H9 (cell line): ENCODE results near the gene DNAJB2. TPM values are rescaled to one million over a fixed set of nuclear protein-coding genes. Genes with fewer than 3 reads are reported as not detected.
"Not testable (repeated sequence)": the region's sequence is repeated elsewhere in the genome, so short reads cannot be mapped to it uniquely, and the experiment has no call there.

ENCODE experiments used
- DNase-seq: peaks from one replicate; pipeline ENCODE4 v3.0.0-alpha.2; 2017
- H2AFZ ChIP-seq: one replicate; pipeline ENCODE4 v1.6.1; 2013; ENCODE audit warnings: mild to moderate bottlenecking, low read length, control low read depth, moderate library complexity
- H2AK5ac ChIP-seq: 2 replicates; pipeline ENCODE4 v1.6.1; 2013; ENCODE audit warnings: low read length, control low read depth, mixed read lengths; ENCODE audit not compliant: insufficient read length
- H2BK120ac ChIP-seq: one replicate; pipeline ENCODE4 v1.6.1; 2013; ENCODE audit warnings: low read depth, mild to moderate bottlenecking, low read length, control low read depth, inconsistent platforms; ENCODE audit not compliant: poor library complexity, severe bottlenecking
- H2BK12ac ChIP-seq: 2 replicates; pipeline ENCODE4 v1.6.1; 2013; ENCODE audit warnings: low read length, control low read depth, mixed read lengths, low read depth; ENCODE audit not compliant: insufficient read length
- H2BK15ac ChIP-seq: 2 replicates; pipeline ENCODE4 v1.6.1; 2013; ENCODE audit warnings: low read depth, low read length, control low read depth
- H2BK20ac ChIP-seq: one replicate; pipeline ENCODE4 v1.6.1; 2013; ENCODE audit warnings: low read depth, mild to moderate bottlenecking, low read length, control low read depth, inconsistent platforms; ENCODE audit not compliant: poor library complexity, severe bottlenecking
- H2BK5ac ChIP-seq: 2 replicates; pipeline ENCODE4 v1.6.1; 2013; ENCODE audit warnings: low read length, control low read depth, mixed read lengths; ENCODE audit not compliant: insufficient read length
- H3K14ac ChIP-seq: 2 replicates; pipeline ENCODE4 v1.6.1; 2013; ENCODE audit warnings: low read length, control low read depth; ENCODE audit not compliant: insufficient read depth
- H3K18ac ChIP-seq: 2 replicates; pipeline ENCODE4 v1.6.1; 2013; ENCODE audit warnings: low read depth, mild to moderate bottlenecking, mixed read lengths, low read length, control low read depth; ENCODE audit not compliant: insufficient read length
- H3K23ac ChIP-seq: 2 replicates; pipeline ENCODE4 v1.6.1; 2013; ENCODE audit warnings: low read length, control low read depth, mixed read lengths, low read depth; ENCODE audit not compliant: insufficient read length
- H3K23me2 ChIP-seq: 2 replicates; pipeline ENCODE4 v1.6.1; 2013; ENCODE audit warnings: low read depth, mild to moderate bottlenecking, mixed read lengths, low read length, control low read depth; ENCODE audit not compliant: insufficient read length, poor library complexity, severe bottlenecking
- H3K27ac ChIP-seq: 2 replicates; pipeline ENCODE4 v1.5.1; 2013; ENCODE audit warnings: low read length, control low read depth, mixed read lengths, low read depth; ENCODE audit not compliant: insufficient read length
- H3K27me3 ChIP-seq: 2 replicates; pipeline ENCODE4 v1.6.1; 2013; ENCODE audit warnings: low read length, control low read depth, inconsistent platforms; ENCODE audit not compliant: insufficient read depth
- H3K4ac ChIP-seq: 2 replicates; pipeline ENCODE4 v1.6.1; 2013; ENCODE audit warnings: low read depth, mild to moderate bottlenecking, control low read depth, inconsistent platforms, low read length, moderate library complexity
- H3K4me1 ChIP-seq: 2 replicates; pipeline ENCODE4 v1.6.1; 2013; ENCODE audit warnings: low read length, control low read depth, inconsistent platforms; ENCODE audit not compliant: insufficient read depth
- H3K4me2 ChIP-seq: 2 replicates; pipeline ENCODE4 v1.6.1; 2013; ENCODE audit warnings: low read length, control low read depth, mixed read lengths; ENCODE audit not compliant: insufficient read length, insufficient read depth
- H3K56ac ChIP-seq: 2 replicates; pipeline ENCODE4 v1.6.1; 2013; ENCODE audit warnings: low read depth, mild to moderate bottlenecking, mixed read lengths, low read length, control low read depth; ENCODE audit not compliant: insufficient read length
- H3K79me1 ChIP-seq: 2 replicates; pipeline ENCODE4 v1.6.1; 2013; ENCODE audit warnings: low read depth, mild to moderate bottlenecking, moderate library complexity, low read length, control low read depth, inconsistent platforms; ENCODE audit not compliant: insufficient read depth, poor library complexity, severe bottlenecking
- H3K79me2 ChIP-seq: 2 replicates; pipeline ENCODE4 v1.6.1; 2013; ENCODE audit warnings: low read length, control low read depth, inconsistent platforms; ENCODE audit not compliant: insufficient read depth
- H3K9ac ChIP-seq: 2 replicates; pipeline ENCODE4 v1.6.1; 2013; ENCODE audit warnings: low read length, control low read depth, mixed read lengths; ENCODE audit not compliant: insufficient read length; ENCODE audit errors: extremely low read depth
- H3K9me3 ChIP-seq: one replicate; pipeline ENCODE4 v1.6.1; 2013; ENCODE audit warnings: low read depth, low read length, inconsistent platforms; ENCODE audit not compliant: control insufficient read depth
- H3T11ph ChIP-seq: one replicate; pipeline ENCODE4 v1.6.1; 2013; ENCODE audit warnings: mild to moderate bottlenecking, low read length, control low read depth, inconsistent platforms
- H4K20me1 ChIP-seq: one replicate; pipeline ENCODE4 v1.6.1; 2013; ENCODE audit not compliant: control insufficient read depth, insufficient read length, insufficient read depth
- H4K5ac ChIP-seq: 2 replicates; pipeline ENCODE4 v1.6.1; 2013; ENCODE audit warnings: low read depth, mild to moderate bottlenecking, mixed read lengths, low read length, control low read depth; ENCODE audit not compliant: insufficient read length
- H4K8ac ChIP-seq: replicated peaks from 2 replicates; pipeline ENCODE4 v1.6.1; 2013; ENCODE audit warnings: low read length, control low read depth, mixed read lengths, low read depth; ENCODE audit not compliant: insufficient read length
- H4K91ac ChIP-seq: 2 replicates; pipeline ENCODE4 v1.6.1; 2013; ENCODE audit warnings: low read depth, mild to moderate bottlenecking, moderate library complexity, mixed read lengths, low read length, control low read depth; ENCODE audit not compliant: insufficient read length
- H3K27ac Mint-ChIP-seq, 3 experiments: 2 replicates in 2 of 3; 3 replicates in 1 of 3; pipeline ENCODE4 v1.8.0; 2020 to 2021; ENCODE audit warnings: mixed read lengths in 3 of 3, mild to moderate bottlenecking in 1 of 3, moderate library complexity in 1 of 3
- H3K27me3 Mint-ChIP-seq: 2 replicates; pipeline ENCODE4 v1.8.0; 2021; ENCODE audit warnings: low read depth, mild to moderate bottlenecking, moderate library complexity, mixed read lengths
- H3K36me3 Mint-ChIP-seq, 3 experiments: 2 replicates in 2 of 3; 3 replicates in 1 of 3; pipeline ENCODE4 v1.8.0; 2020 to 2021; ENCODE audit warnings: low read depth in 3 of 3, mixed read lengths in 3 of 3; ENCODE audit not compliant: insufficient read depth in 1 of 3
- H3K4me1 Mint-ChIP-seq, 2 experiments: 2 replicates each; pipeline ENCODE4 v1.8.0; 2020; ENCODE audit warnings: mixed read lengths in 2 of 2
- H3K4me3 Mint-ChIP-seq, 2 experiments: 2 replicates in 1 of 2; 3 replicates in 1 of 2; pipeline ENCODE4 v1.8.0; 2020 to 2021; ENCODE audit warnings: mild to moderate bottlenecking in 2 of 2, mixed read lengths in 2 of 2, moderate library complexity in 1 of 2
- H3K9me3 Mint-ChIP-seq, 2 experiments: 2 replicates in 1 of 2; 3 replicates in 1 of 2; pipeline ENCODE4 v1.8.0; 2020; ENCODE audit warnings: mild to moderate bottlenecking in 2 of 2, mixed read lengths in 2 of 2, moderate library complexity in 1 of 2
- WGBS: extraction: QIAGEN DNeasy Blood & Tissue Kit; methylation state at CpG from one replicate; pipeline ENCODE4 v1.1.7; 2013; ENCODE audit warnings: missing lambda C conversion rate, low lambda C conversion rate, mixed read lengths; ENCODE audit not compliant: insufficient read length; ENCODE audit errors: extremely low coverage; 5-methylcytosine and 5-hydroxymethylcytosine counted together
- total RNA-seq: library from RNA; stranded (reverse); gene quantifications from 2 replicates; pipeline ENCODE4 v1.2.1, GENCODE V29; 2021
- TF ChIP-seq, protein P1 (sequence below): fragments of 200-600 bp; sonication (generic); conservative IDR thresholded peaks from 3 replicates; pipeline ENCODE4 v1.8.0; 2021; ENCODE audit warnings: antibody characterized with exemption, mild to moderate bottlenecking

The DNAJB2 gene
- total RNA-seq, 1 experiment from 2014 or later: 34.1 TPM

GRCh38 chr2:219286436-219287115, 7.4 kb downstream of the DNAJB2 start:
- H3K27me3 ChIP-seq: no peaks in the 10 kb centered on the region
- no peak overlapping the region for H3K27ac ChIP-seq
- no peaks in the 10 kb centered on the region for H4K20me1 ChIP-seq
- no peak overlapping the region for H3K4ac ChIP-seq
- H2AFZ ChIP-seq: no peak overlapping the region
- H3K4me3 Mint-ChIP-seq: peak overlapping the region in 1 of 2 experiments; percentile 4; a peak in 1 of 5 replicates
- no peak overlapping the region for H4K8ac ChIP-seq
- no peaks in the 10 kb centered on the region; the same call in 1 of the 2 replicates for H3K4me1 ChIP-seq
- H2BK12ac ChIP-seq: no peak overlapping the region
- H4K91ac ChIP-seq: no peak overlapping the region
- no peak overlapping the region for H2BK120ac ChIP-seq
- no peak overlapping the region for H3K9ac ChIP-seq
- H2AK5ac ChIP-seq: no peak overlapping the region
- TF ChIP-seq, protein P1, sequence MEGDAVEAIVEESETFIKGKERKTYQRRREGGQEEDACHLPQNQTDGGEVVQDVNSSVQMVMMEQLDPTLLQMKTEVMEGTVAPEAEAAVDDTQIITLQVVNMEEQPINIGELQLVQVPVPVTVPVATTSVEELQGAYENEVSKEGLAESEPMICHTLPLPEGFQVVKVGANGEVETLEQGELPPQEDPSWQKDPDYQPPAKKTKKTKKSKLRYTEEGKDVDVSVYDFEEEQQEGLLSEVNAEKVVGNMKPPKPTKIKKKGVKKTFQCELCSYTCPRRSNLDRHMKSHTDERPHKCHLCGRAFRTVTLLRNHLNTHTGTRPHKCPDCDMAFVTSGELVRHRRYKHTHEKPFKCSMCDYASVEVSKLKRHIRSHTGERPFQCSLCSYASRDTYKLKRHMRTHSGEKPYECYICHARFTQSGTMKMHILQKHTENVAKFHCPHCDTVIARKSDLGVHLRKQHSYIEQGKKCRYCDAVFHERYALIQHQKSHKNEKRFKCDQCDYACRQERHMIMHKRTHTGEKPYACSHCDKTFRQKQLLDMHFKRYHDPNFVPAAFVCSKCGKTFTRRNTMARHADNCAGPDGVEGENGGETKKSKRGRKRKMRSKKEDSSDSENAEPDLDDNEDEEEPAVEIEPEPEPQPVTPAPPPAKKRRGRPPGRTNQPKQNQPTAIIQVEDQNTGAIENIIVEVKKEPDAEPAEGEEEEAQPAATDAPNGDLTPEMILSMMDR: no peak
- H3K9me3 ChIP-seq: no peaks in the 10 kb centered on the region
- no peak overlapping the region for H3K18ac ChIP-seq
- no peaks in the 10 kb centered on the region for H3K79me1 ChIP-seq
- no peaks in the 10 kb centered on the region for H3K79me2 ChIP-seq
- H3K27me3 Mint-ChIP-seq: peaks cover 4% of the 10 kb centered on the region
- H3K27ac Mint-ChIP-seq: peak overlapping the region; percentile 14 to 89 (median 46); a peak in 3 of 7 replicates
- no peak overlapping the region for H3T11ph ChIP-seq
- no peak for DNase-seq
- no peaks in the 10 kb centered on the region for H3K23me2 ChIP-seq
- no peak overlapping the region for H2BK5ac ChIP-seq
- no peak overlapping the region for H3K4me2 ChIP-seq
- H2BK15ac ChIP-seq: no peak overlapping the region
- no peak overlapping the region for H3K14ac ChIP-seq
- no peak overlapping the region for H3K56ac ChIP-seq
- H2BK20ac ChIP-seq: no peak overlapping the region
- H3K4me1 Mint-ChIP-seq: peaks cover 7 to 12% of the 10 kb centered on the region in 2 experiments
- no CpG with 5 or more reads among the region's 12 CpGs for WGBS
- no peak overlapping the region for H3K23ac ChIP-seq
- H4K5ac ChIP-seq: no peak overlapping the region
- peaks cover 0 to 19% (median 12%) of the 10 kb centered on the region in 3 experiments; a peak in 6 of 7 replicates for H3K36me3 Mint-ChIP-seq
- no peaks in the 10 kb centered on the region for H3K9me3 Mint-ChIP-seq

- not testable (repeated sequence) for H3K9me3 Mint-ChIP-seq, H4K8ac ChIP-seq, H3K27ac ChIP-seq, H2BK12ac ChIP-seq, DNase-seq, H4K20me1 ChIP-seq, H2BK20ac ChIP-seq, H2BK5ac ChIP-seq, H3K23me2 ChIP-seq, H3K4ac ChIP-seq, H2BK15ac ChIP-seq, H3K79me2 ChIP-seq, H2BK120ac ChIP-seq, H3K4me1 ChIP-seq, H3K4me2 ChIP-seq, H4K5ac ChIP-seq, H2AFZ ChIP-seq, H3K9ac ChIP-seq, H2AK5ac ChIP-seq, H3K9me3 ChIP-seq, H3K23ac ChIP-seq, H3K79me1 ChIP-seq, H3K27me3 Mint-ChIP-seq, H3K4me3 Mint-ChIP-seq, H3K18ac ChIP-seq, H3K56ac ChIP-seq, H3K27me3 ChIP-seq, H3K27ac Mint-ChIP-seq, H3K14ac ChIP-seq, H3T11ph ChIP-seq, H4K91ac ChIP-seq
- Mint-ChIP-seq H3K36me3 (peaks cover 0 to 19% (median 10%) of the 10 kb centered on the region in 3 experiments; a peak in 6 of 7 replicates), H3K4me1 (peaks cover 7 to 12% of the 10 kb centered on the region in 2 experiments)
- no CpG with 5 or more reads among the region's 6 CpGs for WGBS
Observed at GRCh38 chr2:219287116-219287440, 7.9 kb downstream of the DNAJB2 start.
